RWPE2 (cell line): Measurements from ENCODE around the gene TSPAN16.
"Not testable (repeated sequence)": the region's sequence is repeated elsewhere in the genome, so short reads cannot be mapped to it uniquely, and the experiment has no call there.

ENCODE experiments used
- ATAC-seq: fragments of 200-7000 bp; cut with Tn5 transposase; 3 replicates; pipeline ENCODE4 v1.9.1; 2021; ENCODE audit warnings: low read depth
- DNase-seq: peaks from one replicate; pipeline ENCODE4 v3.0.0-alpha.2; 2020; ENCODE audit warnings: low spot score
- H3K27ac ChIP-seq: fragments of 450-650 bp; 2 replicates; pipeline ENCODE4 v1.5.1; 2017; ENCODE audit warnings: mild to moderate bottlenecking; ENCODE audit not compliant: poor library complexity, severe bottlenecking
- H3K27me3 ChIP-seq: fragments of 250-450 bp; sonication (Bioruptor Pico); 2 replicates; pipeline ENCODE4 v1.5.1; 2021; ENCODE audit warnings: mild to moderate bottlenecking, moderate library complexity; ENCODE audit not compliant: insufficient read depth, poor library complexity, severe bottlenecking
- H3K36me3 ChIP-seq: fragments of 250-450 bp; sonication (Bioruptor Pico); 2 replicates; pipeline ENCODE4 v1.5.1; 2020; ENCODE audit warnings: low read depth, mild to moderate bottlenecking, moderate library complexity
- H3K4me1 ChIP-seq: fragments of 250-450 bp; sonication (Bioruptor Pico); 2 replicates; pipeline ENCODE4 v1.5.1; 2021; ENCODE audit warnings: mild to moderate bottlenecking, moderate library complexity; ENCODE audit not compliant: insufficient read depth, poor library complexity, severe bottlenecking
- H3K4me3 ChIP-seq: fragments of 250-450 bp; sonication (Bioruptor Pico); 2 replicates; pipeline ENCODE4 v1.5.1; 2021; ENCODE audit warnings: mild to moderate bottlenecking, moderate library complexity; ENCODE audit not compliant: severe bottlenecking
- H3K9me3 ChIP-seq: fragments of 250-450 bp; sonication (Bioruptor Pico); 2 replicates; pipeline ENCODE4 v1.5.1; 2021; ENCODE audit warnings: mild to moderate bottlenecking, moderate library complexity; ENCODE audit not compliant: severe bottlenecking
- CTCF ChIP-seq: fragments of 450-650 bp; IDR thresholded peaks from one replicate; pipeline ENCODE4 v1.5.1; 2017; ENCODE audit warnings: mild to moderate bottlenecking, moderate library complexity; ENCODE audit not compliant: poor library complexity, severe bottlenecking

The TSPAN16 gene

GRCh38 chr19:11324748-11325389 is 28.9 kb downstream of the TSPAN16 start:
- H3K27ac ChIP-seq, result peak overlapping the region; percentile 77
- H3K27me3 ChIP-seq, result no peaks in the 10 kb centered on the region
- H3K36me3 ChIP-seq, result peaks cover 31% of the 10 kb centered on the region
- no peak overlapping the region for H3K4me3 ChIP-seq
- DNase-seq, result no peak
- H3K4me1 ChIP-seq, result peaks cover 15% of the 10 kb centered on the region
- TF ChIP-seq CTCF, result no peak
- no peaks in the 10 kb centered on the region for H3K9me3 ChIP-seq
- peak; percentile 8; the same call in 1 of the 3 replicates for ATAC-seq

- no peak for DNase-seq
- TF ChIP-seq CTCF, result no peak
- Histone ChIP-seq H3K36me3 (peaks cover 38% of the 10 kb centered on the region), H3K27me3 (no peaks in the 10 kb centered on the region), H3K27ac (no peak overlapping the region), H3K4me3 (no peak overlapping the region), H3K4me1 (peaks cover 15% of the 10 kb centered on the region), H3K9me3 (no peaks in the 10 kb centered on the region)
- ATAC-seq, result no peak
These were observed 29.6 kb downstream of the TSPAN16 start for GRCh38 chr19:11325544-11325943.

GRCh38 chr19:11330127-11330526 is 34.2 kb downstream of the TSPAN16 start:
- H3K27ac ChIP-seq, result no peak overlapping the region
- H3K36me3 ChIP-seq, result peaks cover 76% of the 10 kb centered on the region
- ATAC-seq, result no peak
- no peak overlapping the region for H3K4me3 ChIP-seq
- no peaks in the 10 kb centered on the region for H3K4me1 ChIP-seq
- no peak for DNase-seq
- TF ChIP-seq CTCF, result no peak
- no peaks in the 10 kb centered on the region for H3K9me3 ChIP-seq
- H3K27me3 ChIP-seq, result no peaks in the 10 kb centered on the region

- Histone ChIP-seq H3K4me3 (no peak overlapping the region), H3K27me3 (no peaks in the 10 kb centered on the region), H3K27ac (no peak overlapping the region), H3K4me1 (no peaks in the 10 kb centered on the region), H3K9me3 (no peaks in the 10 kb centered on the region), H3K36me3 (peaks cover 83% of the 10 kb centered on the region)
- TF ChIP-seq CTCF, result no peak
- DNase-seq (no peak), ATAC-seq (no peak)
These were observed 35.5 kb downstream of the TSPAN16 start for GRCh38 chr19:11331502-11331901.

GRCh38 chr19:11332822-11333221 is 36.9 kb downstream of the TSPAN16 start:
- no peaks in the 10 kb centered on the region for H3K27me3 ChIP-seq
- no peaks in the 10 kb centered on the region for H3K4me1 ChIP-seq
- ATAC-seq (no peak), DNase-seq (no peak)
- TF ChIP-seq CTCF, result no peak
- H3K9me3 ChIP-seq, result no peaks in the 10 kb centered on the region
- H3K4me3 ChIP-seq, result no peak overlapping the region
- peaks cover 82% of the 10 kb centered on the region for H3K36me3 ChIP-seq
- H3K27ac ChIP-seq, result no peak overlapping the region

- H3K4me3 ChIP-seq, H3K9me3 ChIP-seq, ATAC-seq, DNase-seq, H3K27me3 ChIP-seq, H3K4me1 ChIP-seq, H3K27ac ChIP-seq: not testable (repeated sequence)
- peaks cover 74% of the 10 kb centered on the region for H3K36me3 ChIP-seq
These were observed 37.9 kb downstream of the TSPAN16 start for GRCh38 chr19:11333838-11334237.
